Fibroblast of lung (primary cell): ENCODE results near the gene TINCR.

Experiments used
- CTCF ChIP-seq, 2 donors: IDR thresholded peaks in 1 of 2; conservative IDR thresholded peaks in 1 of 2; 1 replicate in 1 of 2; 2 replicates in 1 of 2; pipeline ENCODE4 v1.5.1; 2011 to 2012; ENCODE audit warnings: low read length in 2 of 2, control low read depth in 1 of 2, inconsistent platforms in 1 of 2, low read depth in 1 of 2, mild to moderate bottlenecking in 1 of 2
- EZH2 ChIP-seq: IDR thresholded peaks from 2 replicates; pipeline ENCODE4 v1.5.1; 2012; ENCODE audit warnings: low read length, control low read depth, mild to moderate bottlenecking; ENCODE audit errors: missing control alignments

GRCh38 chr19:5561559-5561958 is 6.2 kb downstream of the TINCR start:
- TF ChIP-seq CTCF (conservative IDR thresholded peaks at IDR 0.05 in 1 of 2, IDR thresholded peaks at IDR 0.05 in 1 of 2; ENCODE audit: low read depth in 1 of 2, low read length in 2 of 2) (peak; percentile 33 to 44), EZH2 (no peak)
